Lower leg skin (tissue), 3 donors: ENCODE data around the gene ELN.

Experiments
- CTCF ChIP-seq, 3 donors: fragments of 450-650 bp; IDR thresholded peaks; one replicate each; pipeline ENCODE4 v1.5.1; 2016; ENCODE audit warnings: antibody characterized with exemption in 3 of 3, mild to moderate bottlenecking in 3 of 3, moderate library complexity in 2 of 3
- POLR2A ChIP-seq, 2 donors: fragments of 450-650 bp; IDR thresholded peaks; one replicate each; pipeline ENCODE4 v1.6.1; 2016 to 2017; ENCODE audit warnings: antibody characterized with exemption in 2 of 2, mild to moderate bottlenecking in 1 of 2, moderate library complexity in 1 of 2

- TF ChIP-seq CTCF (IDR thresholded peaks at IDR 0.05) (no peak), POLR2A (IDR thresholded peaks at IDR 0.05) (no peak)
Measured at GRCh38 chr7:74104702-74105101, 76.7 kb downstream of the ELN start.
